Neural progenitor cell (in vitro differentiated cells): ENCODE measurements around the gene SDK2. TPM values are rescaled to one million over a fixed set of nuclear protein-coding genes. Genes with fewer than 3 reads are reported as not detected.

Source experiments
- DNase-seq: peaks from one replicate; pipeline ENCODE4 v3.0.0-alpha.2; 2016; ENCODE audit warnings: low spot score
- H2AFZ ChIP-seq: fragments of 200-600 bp; sonication (generic); replicated peaks from 2 replicates; pipeline ENCODE4 v1.6.1; 2016; ENCODE audit warnings: antibody characterized with exemption
- H3F3A ChIP-seq: fragments of 200-600 bp; sonication (generic); 2 replicates; pipeline ENCODE4 v1.6.1; 2016; ENCODE audit warnings: antibody characterized with exemption, low read depth
- H3K27ac ChIP-seq: fragments of 200-600 bp; sonication (generic); 2 replicates; pipeline ENCODE4 v1.5.1; 2016; ENCODE audit warnings: mild to moderate bottlenecking
- H3K27me3 ChIP-seq: fragments of 200-600 bp; sonication (generic); 2 replicates; pipeline ENCODE4 v1.6.1; 2016; ENCODE audit warnings: mild to moderate bottlenecking, moderate library complexity
- H3K36me3 ChIP-seq: fragments of 200-600 bp; sonication (generic); 2 replicates; pipeline ENCODE4 v1.5.1; 2016
- H3K4me1 ChIP-seq: fragments of 200-600 bp; sonication (generic); 2 replicates; pipeline ENCODE4 v1.6.1; 2016; ENCODE audit warnings: mixed run types
- H3K4me2 ChIP-seq: fragments of 200-600 bp; sonication (generic); 2 replicates; pipeline ENCODE4 v1.6.1; 2016
- H3K4me3 ChIP-seq: fragments of 200-600 bp; sonication (generic); 2 replicates; pipeline ENCODE4 v1.5.1; 2016
- H3K79me2 ChIP-seq: fragments of 200-600 bp; sonication (generic); 2 replicates; pipeline ENCODE4 v1.6.1; 2016; ENCODE audit warnings: low read depth
- H3K9ac ChIP-seq: fragments of 200-600 bp; sonication (generic); 2 replicates; pipeline ENCODE4 v1.6.1; 2016
- H3K9me3 ChIP-seq: fragments of 200-600 bp; sonication (generic); 2 replicates; pipeline ENCODE4 v1.5.1; 2016; ENCODE audit warnings: low read depth
- H4K20me1 ChIP-seq: fragments of 200-600 bp; sonication (generic); 2 replicates; pipeline ENCODE4 v1.6.1; 2016; ENCODE audit warnings: low read depth
- H3K27ac Mint-ChIP-seq: 3 replicates; pipeline ENCODE4 v1.8.0; 2021; ENCODE audit warnings: mixed read lengths
- H3K27me3 Mint-ChIP-seq: 2 replicates; pipeline ENCODE4 v1.8.0; 2022; ENCODE audit warnings: low read depth, mild to moderate bottlenecking, inconsistent platforms, moderate library complexity, mixed read lengths; ENCODE audit not compliant: insufficient read depth
- H3K36me3 Mint-ChIP-seq: 3 replicates; pipeline ENCODE4 v1.8.0; 2021; ENCODE audit warnings: mixed read lengths
- H3K4me1 Mint-ChIP-seq: 3 replicates; pipeline ENCODE4 v1.8.0; 2021; ENCODE audit warnings: mixed read lengths
- H3K4me3 Mint-ChIP-seq: 3 replicates; pipeline ENCODE4 v1.8.0; 2021; ENCODE audit warnings: mild to moderate bottlenecking, moderate library complexity, mixed read lengths
- H3K9me3 Mint-ChIP-seq: 3 replicates; pipeline ENCODE4 v1.8.0; 2020; ENCODE audit warnings: mixed read lengths
- CTCF ChIP-seq: fragments of 200-600 bp; sonication (generic); IDR thresholded peaks from 2 replicates; pipeline ENCODE4 v1.5.1; 2017; ENCODE audit warnings: antibody characterized with exemption, mild to moderate bottlenecking
- EZH2 ChIP-seq: fragments of 200-600 bp; sonication (generic); IDR thresholded peaks from 2 replicates; pipeline ENCODE4 v1.6.1; 2017; ENCODE audit warnings: antibody characterized with exemption, mild to moderate bottlenecking, moderate library complexity
- EZH2phosphoT487 ChIP-seq: fragments of 200-600 bp; sonication (generic); IDR thresholded peaks from 2 replicates; pipeline ENCODE4 v1.6.1; 2017; ENCODE audit warnings: antibody characterized with exemption
- total RNA-seq: library from RNA; depleted of rRNA; stranded (reverse); fragments of >200 nt; gene quantifications from 2 replicates; pipeline ENCODE4 v1.2.3, GENCODE V29; 2015; ENCODE audit warnings: low replicate concordance

SDK2 gene
- total RNA-seq, 1 donor from 2014 or later = 15.3 TPM

DNA sequence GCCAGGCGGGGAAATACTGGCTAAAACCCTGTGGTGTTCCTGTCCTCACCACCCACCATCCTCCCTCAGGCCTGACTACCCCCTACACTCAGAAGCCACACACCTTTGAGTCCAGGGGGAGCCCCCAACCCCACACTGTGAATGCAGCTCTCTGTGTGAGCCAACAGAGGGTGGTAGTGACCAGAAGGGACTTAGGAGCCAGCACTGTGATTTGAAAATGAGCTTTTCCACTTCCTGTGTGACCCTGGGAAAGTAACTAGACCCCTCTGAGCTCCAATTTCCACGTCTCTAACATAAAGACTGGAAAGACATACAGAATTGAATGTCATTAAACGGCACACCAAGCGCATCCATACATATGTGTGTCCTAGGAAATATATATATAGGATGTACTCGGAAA, 58.7 kb downstream of the SDK2 start:
- Mint-ChIP-seq H3K36me3 (no peaks in the 10 kb centered on the region), H3K9me3 (no peaks in the 10 kb centered on the region), H3K27me3 (peaks cover 6% of the 10 kb centered on the region), H3K27ac (no peak overlapping the region), H3K4me3 (no peak overlapping the region), H3K4me1 (peaks cover 72% of the 10 kb centered on the region)
- DNase-seq = no peak
- H3K4me3 ChIP-seq = no peak overlapping the region
- H3K27me3 ChIP-seq = no peaks in the 10 kb centered on the region
- no peaks in the 10 kb centered on the region for H3K36me3 ChIP-seq
- H3K9me3 ChIP-seq = no peaks in the 10 kb centered on the region
- H3F3A ChIP-seq = peaks cover 19% of the 10 kb centered on the region
- peaks cover 8% of the 10 kb centered on the region for H3K79me2 ChIP-seq
- peaks cover 100% of the 10 kb centered on the region for H4K20me1 ChIP-seq
- H3K27ac ChIP-seq = no peak overlapping the region
- H3K4me1 ChIP-seq = peaks cover 26% of the 10 kb centered on the region
- H3K4me2 ChIP-seq = no peak overlapping the region
- H3K9ac ChIP-seq = no peak overlapping the region
- TF ChIP-seq CTCF = peak; percentile 31
- TF ChIP-seq EZH2 = no peak
- no peak overlapping the region for H2AFZ ChIP-seq

DNA sequence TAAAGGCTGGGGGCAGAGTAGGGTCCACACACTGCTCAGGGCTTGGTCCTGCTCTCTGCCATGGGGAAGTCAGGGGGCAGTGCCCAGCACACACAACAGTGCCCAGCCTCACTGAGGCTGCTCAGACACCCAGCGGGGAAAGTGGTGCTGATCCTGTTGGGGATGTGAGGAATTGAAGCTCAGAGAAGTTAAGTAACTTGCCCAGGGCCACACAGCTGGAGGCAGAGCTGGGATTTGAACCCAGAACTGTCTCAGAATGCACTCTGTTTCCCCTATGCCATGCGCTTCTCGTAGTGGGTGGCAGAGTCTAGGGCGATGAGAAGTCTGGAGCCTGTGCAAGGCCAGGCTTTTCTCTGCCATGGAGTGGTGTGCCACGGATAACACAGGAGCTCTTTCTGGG, 59.3 kb downstream of the SDK2 start:
- H3K36me3 Mint-ChIP-seq = peaks cover 2% of the 10 kb centered on the region
- TF ChIP-seq EZH2 (no peak), CTCF (no peak), EZH2phosphoT487 (no peak)
- H3K27me3 Mint-ChIP-seq = peaks cover 6% of the 10 kb centered on the region
- DNase-seq = no peak
- Histone ChIP-seq H3K4me1 (peaks cover 20% of the 10 kb centered on the region), H3K4me2 (no peak overlapping the region), H3K4me3 (no peak overlapping the region), H3K27ac (no peak overlapping the region), H3K36me3 (no peaks in the 10 kb centered on the region), H3K9me3 (no peaks in the 10 kb centered on the region), H3F3A (peaks cover 13% of the 10 kb centered on the region), H4K20me1 (peaks cover 100% of the 10 kb centered on the region), H3K27me3 (no peaks in the 10 kb centered on the region), H3K79me2 (peaks cover 11% of the 10 kb centered on the region), H2AFZ (no peak overlapping the region), H3K9ac (no peak overlapping the region)
- H3K27ac Mint-ChIP-seq = no peak overlapping the region
- H3K9me3 Mint-ChIP-seq = no peaks in the 10 kb centered on the region
- H3K4me1 Mint-ChIP-seq = peaks cover 66% of the 10 kb centered on the region
- no peak overlapping the region for H3K4me3 Mint-ChIP-seq

DNA sequence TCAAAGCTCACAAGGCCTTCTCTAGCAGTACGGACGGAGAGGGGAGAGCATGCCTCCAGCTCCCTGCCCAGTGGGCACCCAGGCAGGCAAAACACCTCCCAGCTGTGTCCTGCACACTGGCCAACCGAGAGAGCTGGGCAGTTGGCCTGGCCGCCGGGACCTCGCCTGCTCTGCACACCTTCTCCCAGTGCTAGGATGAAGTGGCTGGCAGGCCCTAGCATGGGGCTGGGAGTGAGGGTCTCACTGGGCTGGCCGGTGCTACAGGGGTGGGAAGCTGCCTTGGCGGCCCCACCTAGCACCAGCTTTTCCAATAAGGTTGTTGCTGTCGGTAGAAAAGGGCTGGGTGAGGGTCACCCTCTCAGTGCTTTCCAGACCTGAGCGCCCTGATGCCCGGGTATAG, 60.2 kb downstream of the SDK2 start:
- H3K9ac ChIP-seq = no peak overlapping the region
- H3K4me1 ChIP-seq = peaks cover 11% of the 10 kb centered on the region
- no peak overlapping the region for H3K4me2 ChIP-seq
- no peak for DNase-seq
- H3K4me3 Mint-ChIP-seq = no peak overlapping the region
- H3K27ac Mint-ChIP-seq = no peak overlapping the region
- H3K4me1 Mint-ChIP-seq = peaks cover 57% of the 10 kb centered on the region
- H3K27ac ChIP-seq = no peak overlapping the region
- H3K9me3 Mint-ChIP-seq = no peaks in the 10 kb centered on the region
- peaks cover 100% of the 10 kb centered on the region for H4K20me1 ChIP-seq
- no peak for TF ChIP-seq CTCF
- no peak for TF ChIP-seq EZH2phosphoT487
- no peak for TF ChIP-seq EZH2
- peaks cover 11% of the 10 kb centered on the region for H3K79me2 ChIP-seq
- peaks cover 10% of the 10 kb centered on the region for H3K27me3 Mint-ChIP-seq
- H3K27me3 ChIP-seq = no peaks in the 10 kb centered on the region
- no peak overlapping the region for H2AFZ ChIP-seq
- no peaks in the 10 kb centered on the region for H3K36me3 ChIP-seq
- H3F3A ChIP-seq = peaks cover 6% of the 10 kb centered on the region
- H3K4me3 ChIP-seq = no peak overlapping the region
- no peaks in the 10 kb centered on the region for H3K9me3 ChIP-seq
- peaks cover 4% of the 10 kb centered on the region for H3K36me3 Mint-ChIP-seq
